GM12875 (cell line): ENCODE results near the gene TMEM108.
A peak's percentile ranks its signal among the peaks of the same experiment; 100 is the strongest.

Experiments
- H3K4me3 ChIP-seq: one replicate; pipeline ENCODE4 v1.5.1; 2011; ENCODE audit warnings: low read depth, low read length, control low read depth
- CTCF ChIP-seq: IDR thresholded peaks from 2 replicates; pipeline ENCODE4 v1.5.1; 2011; ENCODE audit warnings: low read depth, mild to moderate bottlenecking, control low read depth, inconsistent platforms, low read length, moderate library complexity, borderline replicate concordance; ENCODE audit not compliant: insufficient read depth

The TMEM108 gene

GRCh38 chr3:133040696-133041523 lies 2.7 kb downstream of the TMEM108 start:
- no peak overlapping the region for H3K4me3 ChIP-seq
- peak; percentile 66 for TF ChIP-seq CTCF

GRCh38 chr3:133041524-133041829 lies 3.3 kb downstream of the TMEM108 start:
- no peak overlapping the region for H3K4me3 ChIP-seq
- no peak for TF ChIP-seq CTCF

GRCh38 chr3:133042778-133043177 lies 4.6 kb downstream of the TMEM108 start:
- no peak overlapping the region for H3K4me3 ChIP-seq
- no peak for TF ChIP-seq CTCF

GRCh38 chr3:133047980-133048379 lies 9.8 kb downstream of the TMEM108 start:
- no peak overlapping the region for H3K4me3 ChIP-seq

GRCh38 chr3:133049491-133049890 lies 11.3 kb downstream of the TMEM108 start:
- no peak for TF ChIP-seq CTCF
- no peak overlapping the region for H3K4me3 ChIP-seq

More at GRCh38 chr3:133047980-133048379, 9.8 kb downstream of the TMEM108 start:
- no peak for TF ChIP-seq CTCF

- TF ChIP-seq CTCF = no peak
Observed at GRCh38 chr3:133050891-133051290, 12.7 kb downstream of the TMEM108 start.

GRCh38 chr3:133053532-133053931 lies 15.3 kb downstream of the TMEM108 start:
- no peak for TF ChIP-seq CTCF
- no peak overlapping the region for H3K4me3 ChIP-seq

More at GRCh38 chr3:133050891-133051290, 12.7 kb downstream of the TMEM108 start:
- H3K4me3 ChIP-seq = no peak overlapping the region
